ENCODE results near the gene ARF6.

The ARF6 gene

DNA sequence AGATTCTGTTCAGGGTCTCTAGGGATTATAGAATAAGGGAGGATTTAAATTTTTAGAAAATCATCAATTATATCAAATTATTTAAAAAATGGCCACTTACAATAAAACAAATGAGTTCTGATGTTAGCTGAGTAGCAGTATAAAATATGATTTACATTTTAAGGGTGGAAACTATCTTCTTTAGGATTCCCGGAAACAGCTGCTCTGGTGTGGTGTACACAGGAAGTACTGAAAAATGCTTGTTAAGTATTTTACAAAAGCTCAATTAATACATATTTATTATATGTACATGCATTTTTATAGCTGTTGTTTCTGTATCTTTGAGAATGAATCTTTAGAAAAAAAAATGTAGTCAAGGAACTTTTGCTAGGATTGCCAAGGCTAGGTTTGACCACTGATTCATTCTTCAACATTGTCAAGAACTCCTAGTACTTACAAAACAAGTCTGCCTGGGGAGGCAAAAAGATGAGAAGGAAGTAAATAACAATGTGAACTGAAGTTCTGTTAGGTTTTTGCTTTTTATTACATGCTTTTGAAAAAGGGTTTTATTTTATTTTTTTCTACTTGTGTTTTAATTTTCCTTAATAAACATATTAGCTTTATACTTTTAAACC, 48.0 kb downstream of the ARF6 start:
- no peak overlapping the region for H3K4me3 ChIP-seq (replicated peaks; ENCODE audit: low read depth, low read length)
- no peak for DNase-seq (ENCODE audit: extremely low read depth, low read depth)
- TF ChIP-seq, protein P1, sequence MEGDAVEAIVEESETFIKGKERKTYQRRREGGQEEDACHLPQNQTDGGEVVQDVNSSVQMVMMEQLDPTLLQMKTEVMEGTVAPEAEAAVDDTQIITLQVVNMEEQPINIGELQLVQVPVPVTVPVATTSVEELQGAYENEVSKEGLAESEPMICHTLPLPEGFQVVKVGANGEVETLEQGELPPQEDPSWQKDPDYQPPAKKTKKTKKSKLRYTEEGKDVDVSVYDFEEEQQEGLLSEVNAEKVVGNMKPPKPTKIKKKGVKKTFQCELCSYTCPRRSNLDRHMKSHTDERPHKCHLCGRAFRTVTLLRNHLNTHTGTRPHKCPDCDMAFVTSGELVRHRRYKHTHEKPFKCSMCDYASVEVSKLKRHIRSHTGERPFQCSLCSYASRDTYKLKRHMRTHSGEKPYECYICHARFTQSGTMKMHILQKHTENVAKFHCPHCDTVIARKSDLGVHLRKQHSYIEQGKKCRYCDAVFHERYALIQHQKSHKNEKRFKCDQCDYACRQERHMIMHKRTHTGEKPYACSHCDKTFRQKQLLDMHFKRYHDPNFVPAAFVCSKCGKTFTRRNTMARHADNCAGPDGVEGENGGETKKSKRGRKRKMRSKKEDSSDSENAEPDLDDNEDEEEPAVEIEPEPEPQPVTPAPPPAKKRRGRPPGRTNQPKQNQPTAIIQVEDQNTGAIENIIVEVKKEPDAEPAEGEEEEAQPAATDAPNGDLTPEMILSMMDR (IDR thresholded peaks at IDR 0.05; ENCODE audit: low read depth, low read length, missing control alignments) = no peak

- TF ChIP-seq, protein P1 (IDR thresholded peaks at IDR 0.05; ENCODE audit: low read depth, low read length, missing control alignments) = no peak
- no peak overlapping the region for H3K4me3 ChIP-seq (replicated peaks; ENCODE audit: low read depth, low read length)
- DNase-seq (ENCODE audit: extremely low read depth, low read depth) = no peak
Measured at GRCh38 chr14:49942090-49942489, 49.2 kb downstream of the ARF6 start.

DNA sequence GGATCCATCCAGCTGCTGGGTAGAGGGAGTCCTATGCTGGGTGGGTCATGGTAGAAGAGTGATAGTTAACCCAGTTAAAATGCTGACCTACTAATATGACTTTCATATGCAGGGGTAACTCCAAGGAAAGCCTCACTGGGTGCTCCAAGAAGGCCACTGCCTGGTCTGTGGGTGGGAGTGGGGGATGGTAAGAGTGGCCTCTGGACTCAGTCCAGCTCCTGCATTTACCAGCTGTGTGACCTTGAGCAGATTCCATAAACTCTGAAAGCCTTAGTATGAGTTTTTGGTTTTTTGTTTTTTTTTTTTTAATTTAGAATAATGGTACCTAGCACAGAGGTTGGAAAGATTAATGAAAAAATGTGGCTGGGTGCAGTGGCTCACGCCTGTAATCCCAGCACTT, 51.6 kb downstream of the ARF6 start:
- DNase-seq (ENCODE audit: extremely low read depth, low read depth) = no peak
- H3K4me3 ChIP-seq (replicated peaks; ENCODE audit: low read depth, low read length) = no peak overlapping the region
- TF ChIP-seq, protein P1 (IDR thresholded peaks at IDR 0.05; ENCODE audit: low read depth, low read length, missing control alignments) = no peak

DNA sequence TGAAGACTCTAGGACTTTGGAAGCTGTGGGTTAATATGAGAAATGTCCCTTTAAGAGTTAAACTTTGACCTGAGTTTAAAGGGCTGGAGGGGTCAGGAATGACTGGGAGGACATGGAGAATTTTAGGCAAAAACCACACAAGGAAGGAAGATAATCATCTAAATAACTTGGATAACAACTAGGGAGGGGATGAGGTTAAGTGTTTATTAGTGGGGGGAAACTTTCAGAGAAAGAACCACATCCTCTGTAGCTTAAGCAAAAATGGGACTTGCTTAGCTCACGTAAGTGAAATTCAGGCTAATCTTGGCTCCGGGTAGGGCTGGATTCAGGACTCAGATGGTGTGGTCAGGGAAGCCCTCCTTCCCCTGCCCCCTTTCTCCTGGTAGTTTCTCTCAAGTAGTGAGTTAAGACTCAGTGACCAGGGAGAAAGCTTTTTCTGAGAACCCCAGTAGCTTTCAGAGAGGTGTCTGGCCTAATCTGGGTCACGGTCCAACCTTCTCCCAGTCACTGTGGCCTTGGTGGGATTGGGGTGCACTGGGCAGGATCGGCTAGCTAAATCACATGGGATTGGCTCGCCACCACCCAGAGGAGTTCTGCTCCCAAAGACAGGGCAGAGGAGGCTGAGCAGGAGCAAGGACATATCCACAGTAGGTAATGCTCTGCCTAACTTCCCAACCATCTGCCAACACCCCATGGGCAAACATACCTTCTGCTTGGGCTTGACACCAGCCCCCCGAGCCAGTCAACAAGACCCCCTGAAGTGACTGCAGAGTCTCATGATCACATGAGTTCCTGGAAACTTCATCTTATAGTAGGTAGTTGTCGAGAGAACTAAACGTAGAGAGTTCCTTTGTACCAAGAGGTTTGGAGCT, 52.8 kb downstream of the ARF6 start:
- H3K4me3 ChIP-seq (replicated peaks; ENCODE audit: low read depth, low read length) = no peak overlapping the region
- DNase-seq (ENCODE audit: extremely low read depth, low read depth) = no peak
- TF ChIP-seq, protein P1 (IDR thresholded peaks at IDR 0.05; ENCODE audit: low read depth, low read length, missing control alignments) = no peak

Data from HFF-Myc (cell line).